Measurements from ENCODE around the gene CHID1. TPM values are rescaled to one million over a fixed set of nuclear protein-coding genes. Genes with fewer than 3 reads are reported as not detected.

Gene CHID1
- total and polyA plus RNA-seq, 2 donors (not counting 1 experiment from before 2014, with no cell fraction given), result 54.3 to 68.4 TPM

DNA sequence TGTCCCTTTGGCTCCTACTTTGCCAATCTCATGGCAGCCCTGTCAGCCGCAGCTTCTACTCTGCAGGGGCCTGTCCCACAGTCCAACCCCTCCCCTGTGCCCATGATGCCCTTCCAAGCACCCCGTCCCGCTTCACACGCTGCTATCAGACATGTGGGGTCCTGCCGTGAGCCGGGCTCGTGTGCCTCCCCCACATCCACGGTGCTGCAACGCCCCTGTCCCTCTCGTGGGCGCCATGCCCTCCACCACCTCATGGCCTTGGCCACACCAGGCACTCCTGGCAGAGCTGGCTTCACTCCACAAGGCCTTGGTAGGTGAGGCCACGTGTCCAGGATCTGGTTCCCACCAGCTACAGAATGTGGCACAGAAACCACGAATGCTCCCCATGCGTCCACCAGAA is 23.0 kb downstream of the CHID1 start:
- Histone ChIP-seq H4K20me1 (ENCODE audit: control insufficient read depth, extremely low read depth, insufficient read depth, low read length) (no peaks in the 10 kb centered on the region), H3K4me1 (ENCODE audit: control insufficient read depth, extremely low read depth, insufficient read depth, low read length) (no peaks in the 10 kb centered on the region), H3K27ac (ENCODE audit: insufficient read depth, low read length) (no peak overlapping the region), H3K27me3 (ENCODE audit: control insufficient read depth, insufficient read depth, low read length) (no peaks in the 10 kb centered on the region), H3K79me2 (ENCODE audit: control insufficient read depth, insufficient read depth, low read length) (no peaks in the 10 kb centered on the region), H3K4me2 (ENCODE audit: extremely low read depth, insufficient read depth, low read length) (no peak overlapping the region), H3K9me3 (ENCODE audit: control insufficient read depth, insufficient read depth, low read depth, low read length) (no peaks in the 10 kb centered on the region), H3K9ac (ENCODE audit: insufficient read depth, low read length) (no peak overlapping the region), H3K36me3 (ENCODE audit: control insufficient read depth, insufficient read depth, low read length) (peaks cover 3% of the 10 kb centered on the region), H2AFZ (ENCODE audit: low read length) (no peak overlapping the region), H3K4me3 (replicated peaks in 1 of 4; ENCODE audit: control extremely low read depth in 1 of 4, insufficient read depth in 1 of 4, low read depth in 3 of 4, low read length in 4 of 4) (no peak overlapping the region)
- no peak for TF ChIP-seq EZH2 (IDR thresholded peaks at IDR 0.05; ENCODE audit: low read length, missing control alignments)
- TF ChIP-seq, protein P1, sequence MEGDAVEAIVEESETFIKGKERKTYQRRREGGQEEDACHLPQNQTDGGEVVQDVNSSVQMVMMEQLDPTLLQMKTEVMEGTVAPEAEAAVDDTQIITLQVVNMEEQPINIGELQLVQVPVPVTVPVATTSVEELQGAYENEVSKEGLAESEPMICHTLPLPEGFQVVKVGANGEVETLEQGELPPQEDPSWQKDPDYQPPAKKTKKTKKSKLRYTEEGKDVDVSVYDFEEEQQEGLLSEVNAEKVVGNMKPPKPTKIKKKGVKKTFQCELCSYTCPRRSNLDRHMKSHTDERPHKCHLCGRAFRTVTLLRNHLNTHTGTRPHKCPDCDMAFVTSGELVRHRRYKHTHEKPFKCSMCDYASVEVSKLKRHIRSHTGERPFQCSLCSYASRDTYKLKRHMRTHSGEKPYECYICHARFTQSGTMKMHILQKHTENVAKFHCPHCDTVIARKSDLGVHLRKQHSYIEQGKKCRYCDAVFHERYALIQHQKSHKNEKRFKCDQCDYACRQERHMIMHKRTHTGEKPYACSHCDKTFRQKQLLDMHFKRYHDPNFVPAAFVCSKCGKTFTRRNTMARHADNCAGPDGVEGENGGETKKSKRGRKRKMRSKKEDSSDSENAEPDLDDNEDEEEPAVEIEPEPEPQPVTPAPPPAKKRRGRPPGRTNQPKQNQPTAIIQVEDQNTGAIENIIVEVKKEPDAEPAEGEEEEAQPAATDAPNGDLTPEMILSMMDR (conservative IDR thresholded peaks at IDR 0.05 in 1 of 2, IDR thresholded peaks at IDR 0.05 in 1 of 2; ENCODE audit: low read depth in 1 of 2, low read length in 2 of 2), result no peak
- DNase-seq (ENCODE audit: low read depth in 2 of 2), result no peak

DNA sequence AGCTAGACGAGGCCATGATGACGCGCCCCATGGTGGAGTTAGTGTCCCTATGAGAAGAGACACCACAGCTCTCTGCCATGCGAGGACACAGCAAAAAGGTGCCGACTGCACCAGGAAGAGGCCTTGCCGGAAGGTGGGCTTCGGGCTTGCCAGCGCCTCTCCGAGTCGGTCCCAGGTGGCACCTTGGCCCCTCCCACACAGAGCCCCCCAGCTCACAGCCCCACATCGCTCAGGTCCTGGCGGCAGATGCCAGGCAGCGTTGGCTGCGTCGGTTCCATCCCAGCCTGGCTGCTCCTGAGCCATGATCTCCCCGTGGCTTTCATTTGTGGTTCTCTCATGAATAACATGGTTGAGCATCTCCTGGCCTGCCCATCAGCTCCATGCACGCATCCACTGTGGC is 24.0 kb downstream of the CHID1 start:
- no peak overlapping the region for H3K9ac ChIP-seq (ENCODE audit: insufficient read depth, low read length)
- H3K27me3 ChIP-seq (ENCODE audit: control insufficient read depth, insufficient read depth, low read length), result no peaks in the 10 kb centered on the region
- no peak overlapping the region for H3K4me2 ChIP-seq (ENCODE audit: extremely low read depth, insufficient read depth, low read length)
- peaks cover 3% of the 10 kb centered on the region for H3K36me3 ChIP-seq (ENCODE audit: control insufficient read depth, insufficient read depth, low read length)
- TF ChIP-seq, protein P1 (conservative IDR thresholded peaks at IDR 0.05 in 1 of 2, IDR thresholded peaks at IDR 0.05 in 1 of 2; ENCODE audit: low read depth in 1 of 2, low read length in 2 of 2), result no peak
- no peak for TF ChIP-seq EZH2 (IDR thresholded peaks at IDR 0.05; ENCODE audit: low read length, missing control alignments)
- H3K27ac ChIP-seq (ENCODE audit: insufficient read depth, low read length), result no peak overlapping the region
- no peaks in the 10 kb centered on the region for H3K9me3 ChIP-seq (ENCODE audit: control insufficient read depth, insufficient read depth, low read depth, low read length)
- DNase-seq (ENCODE audit: low read depth in 2 of 2), result no peak
- no peaks in the 10 kb centered on the region for H3K79me2 ChIP-seq (ENCODE audit: control insufficient read depth, insufficient read depth, low read length)
- no peak overlapping the region for H3K4me3 ChIP-seq (replicated peaks in 1 of 4; ENCODE audit: control extremely low read depth in 1 of 4, insufficient read depth in 1 of 4, low read depth in 3 of 4, low read length in 4 of 4)
- H2AFZ ChIP-seq (ENCODE audit: low read length), result no peak overlapping the region
- no peaks in the 10 kb centered on the region for H4K20me1 ChIP-seq (ENCODE audit: control insufficient read depth, extremely low read depth, insufficient read depth, low read length)
- no peaks in the 10 kb centered on the region for H3K4me1 ChIP-seq (ENCODE audit: control insufficient read depth, extremely low read depth, insufficient read depth, low read length)

DNA sequence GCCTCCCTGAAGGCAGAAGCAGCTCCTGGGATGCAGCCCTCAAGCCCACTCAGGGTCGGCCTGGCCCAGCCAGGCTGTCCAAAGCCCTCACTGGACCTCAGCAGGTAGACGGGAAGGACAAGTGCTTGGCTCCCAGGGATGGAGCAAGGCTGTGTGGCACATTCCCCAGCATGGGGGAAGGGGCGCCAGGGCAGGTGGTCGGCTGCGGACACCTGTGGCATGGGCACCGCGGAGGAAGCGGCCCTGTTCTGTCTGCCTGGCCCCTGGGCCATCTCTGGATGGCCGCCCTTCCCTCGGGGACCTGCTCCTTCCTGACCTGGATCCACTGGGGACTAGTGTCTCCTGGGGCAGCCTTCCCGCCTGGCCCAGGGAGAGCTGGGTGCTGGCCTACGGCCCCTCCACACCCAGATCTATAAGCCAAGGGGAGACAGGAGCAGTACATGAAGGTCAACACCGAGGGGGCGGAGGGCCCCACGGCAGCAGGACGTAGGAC is 26.0 kb downstream of the CHID1 start:
- peaks cover 3% of the 10 kb centered on the region for H3K36me3 ChIP-seq (ENCODE audit: control insufficient read depth, insufficient read depth, low read length)
- H3K9ac ChIP-seq (ENCODE audit: insufficient read depth, low read length), result no peak overlapping the region
- H3K27me3 ChIP-seq (ENCODE audit: control insufficient read depth, insufficient read depth, low read length), result no peaks in the 10 kb centered on the region
- no peak for DNase-seq (ENCODE audit: low read depth in 2 of 2)
- no peak for TF ChIP-seq EZH2 (IDR thresholded peaks at IDR 0.05; ENCODE audit: low read length, missing control alignments)
- TF ChIP-seq, protein P1 (conservative IDR thresholded peaks at IDR 0.05 in 1 of 2, IDR thresholded peaks at IDR 0.05 in 1 of 2; ENCODE audit: low read depth in 1 of 2, low read length in 2 of 2), result no peak
- H3K79me2 ChIP-seq (ENCODE audit: control insufficient read depth, insufficient read depth, low read length), result no peaks in the 10 kb centered on the region
- H4K20me1 ChIP-seq (ENCODE audit: control insufficient read depth, extremely low read depth, insufficient read depth, low read length), result no peaks in the 10 kb centered on the region
- H3K4me3 ChIP-seq (replicated peaks in 1 of 4; ENCODE audit: control extremely low read depth in 1 of 4, insufficient read depth in 1 of 4, low read depth in 3 of 4, low read length in 4 of 4), result no peak overlapping the region
- no peak overlapping the region for H2AFZ ChIP-seq (ENCODE audit: low read length)
- H3K27ac ChIP-seq (ENCODE audit: insufficient read depth, low read length), result no peak overlapping the region
- no peak overlapping the region for H3K4me2 ChIP-seq (ENCODE audit: extremely low read depth, insufficient read depth, low read length)
- H3K9me3 ChIP-seq (ENCODE audit: control insufficient read depth, insufficient read depth, low read depth, low read length), result no peaks in the 10 kb centered on the region
- H3K4me1 ChIP-seq (ENCODE audit: control insufficient read depth, extremely low read depth, insufficient read depth, low read length), result no peaks in the 10 kb centered on the region
